HG02884 (cell line): ENCODE results near the gene DDB1.
"Not testable (repeated sequence)": the region's sequence is repeated elsewhere in the genome, so short reads cannot be mapped to it uniquely, and the experiment has no call there.

Source experiments
- ATAC-seq: cut with Tn5 transposase; IDR thresholded peaks from one replicate; pipeline ENCODE4 v1.9.1; 2021; ENCODE audit warnings: mild to moderate bottlenecking, moderate library complexity; ENCODE audit not compliant: unreplicated experiment

Gene DDB1

DNA sequence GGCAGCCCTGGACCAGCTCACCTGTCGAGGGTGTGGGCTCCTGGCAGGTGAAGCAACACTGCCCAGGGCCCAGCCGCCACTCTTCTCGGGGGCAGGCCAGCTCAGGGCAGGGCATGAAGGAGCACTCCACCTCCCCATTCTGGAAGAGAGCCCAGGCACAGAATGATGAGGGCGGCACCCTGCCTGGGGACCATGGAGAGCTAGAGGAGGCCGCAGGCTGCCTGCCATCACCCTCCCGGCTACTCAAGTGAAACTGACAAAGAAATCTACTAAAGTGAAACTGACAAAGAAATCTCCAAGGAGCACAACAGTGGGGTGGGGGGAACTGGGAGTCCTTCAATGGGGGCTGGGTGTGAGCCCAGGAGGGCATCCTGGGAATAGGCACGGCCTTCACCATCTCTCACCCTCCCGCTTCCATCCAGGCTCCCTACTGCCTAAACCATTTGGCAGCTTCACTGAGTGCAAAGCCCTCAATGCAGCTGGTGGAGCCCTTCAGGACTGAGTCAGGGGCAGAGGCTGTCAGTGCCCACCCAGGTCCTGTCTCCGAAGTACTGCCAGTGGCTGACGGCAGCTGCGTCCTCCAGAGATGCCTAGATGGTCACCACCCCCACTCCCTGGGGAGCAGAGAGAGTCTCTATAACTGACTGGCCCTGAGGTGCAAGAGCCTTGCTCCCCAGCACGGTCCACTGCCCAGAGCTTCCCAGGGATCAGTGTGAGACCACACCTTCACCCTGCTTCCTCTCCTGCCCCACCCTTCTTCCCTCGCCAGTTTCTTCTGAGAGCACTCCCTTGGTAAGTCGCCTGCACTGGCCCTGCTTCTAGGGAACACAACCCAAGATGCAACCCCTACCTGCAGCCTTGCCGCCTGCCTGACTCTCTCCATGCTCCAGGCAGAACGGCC lies 59.5 kb downstream of the DDB1 start:
- no peak for ATAC-seq

GRCh38 chr11:61272731-61273130 lies 60.2 kb downstream of the DDB1 start:
- ATAC-seq, result no peak

DNA sequence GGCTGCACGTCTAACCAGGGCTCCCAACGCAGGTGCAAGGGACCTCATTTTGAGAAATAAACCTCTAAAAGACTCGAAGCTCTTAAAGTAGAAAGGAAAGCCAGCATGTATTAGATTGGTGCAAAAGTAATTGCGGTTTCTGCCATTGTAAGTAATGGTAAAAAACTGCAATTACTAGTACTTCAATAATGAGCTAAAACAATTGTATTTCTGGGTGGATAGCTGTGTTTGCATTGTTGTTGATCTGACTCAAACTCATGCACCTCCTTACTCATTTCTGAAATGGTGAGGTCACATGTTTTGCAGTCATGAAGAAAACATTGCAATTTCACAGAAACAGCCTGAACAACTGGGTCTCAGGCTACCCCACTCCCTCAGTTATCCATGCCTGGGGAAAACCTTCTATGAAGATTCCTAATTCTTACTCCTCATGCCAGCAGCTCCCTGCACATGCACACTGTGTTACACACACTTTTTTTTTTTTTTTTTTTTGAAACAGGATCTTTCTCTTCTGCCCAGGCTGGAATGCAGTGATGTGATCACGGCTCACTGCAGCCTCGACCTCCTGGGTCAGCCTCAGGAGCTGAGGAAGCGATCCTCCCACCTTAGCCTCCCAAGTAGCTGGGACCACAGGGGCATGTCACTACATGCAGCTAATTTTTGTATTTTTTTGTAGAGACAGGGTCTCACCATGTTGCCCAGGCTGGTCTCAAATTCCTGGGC lies 62.4 kb downstream of the DDB1 start:
- ATAC-seq, result no peak

- ATAC-seq, result no peak
Measured at GRCh38 chr11:61268588-61269250, 64.2 kb downstream of the DDB1 start.

GRCh38 chr11:61267437-61267841 lies 65.5 kb downstream of the DDB1 start:
- no peak for ATAC-seq

DNA sequence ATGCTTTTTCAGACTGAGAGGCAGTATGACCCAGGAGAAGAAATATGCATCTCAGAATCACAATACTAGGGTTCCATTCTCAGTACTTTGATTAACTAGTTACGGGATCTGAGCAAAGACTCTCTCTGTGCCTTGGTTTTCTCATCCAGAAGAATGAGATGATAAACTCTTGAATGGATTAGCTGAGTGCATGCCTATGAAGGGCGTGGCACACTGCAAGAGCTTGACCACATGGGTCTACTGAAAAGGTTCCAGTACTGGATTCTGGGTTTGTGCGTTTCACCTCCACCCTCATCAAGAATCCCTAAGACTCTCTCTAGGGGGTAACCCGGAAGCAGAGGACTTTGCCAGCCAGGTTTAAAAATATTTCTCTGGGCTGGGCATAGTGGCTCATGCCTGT lies 66.3 kb downstream of the DDB1 start:
- ATAC-seq, result no peak

DNA sequence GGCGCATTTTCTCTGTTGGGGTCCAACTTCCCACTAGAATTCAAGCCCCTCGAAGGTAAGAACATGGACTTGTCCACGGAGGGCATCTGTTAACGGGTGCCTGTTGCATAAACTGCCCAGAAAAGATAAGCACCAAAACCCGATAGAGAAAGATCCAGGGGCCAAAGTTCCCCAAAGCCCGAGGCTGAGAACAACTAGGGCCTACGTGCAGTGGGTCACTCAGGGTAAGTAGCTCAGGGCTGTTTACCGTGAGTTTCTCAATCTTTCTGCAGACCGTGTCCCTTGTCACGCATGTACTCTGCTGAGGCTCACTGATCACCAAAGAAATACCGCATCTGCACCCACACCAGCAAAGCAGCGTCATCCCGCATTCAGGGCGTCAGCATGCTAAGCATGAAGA lies 67.5 kb downstream of the DDB1 start:
- no peak for ATAC-seq

GRCh38 chr11:61264795-61265194 lies 68.1 kb downstream of the DDB1 start:
- no peak for ATAC-seq

DNA sequence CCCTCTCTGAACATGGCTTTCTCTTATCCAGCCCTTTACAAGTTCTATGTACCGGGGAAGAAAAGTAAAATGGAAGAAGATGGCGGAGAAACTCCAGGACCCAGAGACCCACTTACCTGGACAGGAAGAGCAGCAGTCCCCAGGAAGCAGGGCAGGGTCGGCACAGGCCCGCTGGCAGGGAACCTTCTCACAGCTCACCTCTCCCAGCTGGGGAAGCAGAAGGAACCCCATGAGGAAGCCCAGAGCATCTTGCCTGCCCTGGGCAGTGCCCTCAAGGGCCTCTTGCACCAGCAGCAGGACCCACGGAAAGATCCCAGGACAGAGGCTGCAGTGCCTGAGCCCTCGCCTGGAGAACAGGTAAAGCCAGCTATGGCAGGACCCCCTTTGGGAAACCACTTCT lies 68.5 kb downstream of the DDB1 start:
- no peak for ATAC-seq

DNA sequence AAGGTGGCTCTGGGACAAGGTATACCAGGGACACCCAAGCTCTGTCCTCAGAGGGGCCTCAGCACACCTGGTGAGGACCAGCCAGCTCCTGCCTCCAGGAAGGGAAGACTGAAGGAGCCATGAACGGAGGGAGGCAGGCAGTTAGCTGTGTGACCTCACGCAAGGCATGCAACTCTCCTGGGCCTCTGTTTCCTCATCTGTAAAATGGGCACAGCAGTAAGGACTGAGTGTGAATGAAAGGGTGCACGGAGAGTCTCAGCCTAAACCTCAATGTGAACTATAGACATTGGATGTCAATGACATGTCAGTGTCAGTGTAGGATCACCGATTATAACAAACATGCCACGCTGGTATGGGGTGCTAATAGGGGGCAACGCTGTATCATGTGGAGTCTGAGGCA lies 73.5 kb downstream of the DDB1 start:
- ATAC-seq, result no peak

DNA sequence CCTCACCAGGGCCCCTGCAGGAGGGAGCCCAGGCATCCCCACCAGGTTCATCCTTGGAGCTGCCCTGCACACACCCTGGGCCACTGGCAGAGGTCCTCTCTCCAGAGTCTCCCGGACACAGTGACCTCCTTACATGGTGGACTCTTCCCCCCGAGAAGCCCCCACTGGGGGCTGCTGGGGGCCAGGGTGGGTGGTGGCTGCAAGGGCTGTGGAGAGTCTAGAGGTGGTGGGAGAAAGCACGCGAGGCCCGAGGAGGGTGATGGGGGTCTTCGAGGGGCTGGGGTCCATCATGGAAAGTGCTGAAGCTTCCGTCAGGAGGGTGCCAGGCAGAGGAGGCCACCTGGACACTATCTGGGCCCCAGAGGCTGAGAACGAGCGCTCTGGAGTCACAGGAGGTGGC lies 74.4 kb downstream of the DDB1 start:
- ATAC-seq, result no peak

DNA sequence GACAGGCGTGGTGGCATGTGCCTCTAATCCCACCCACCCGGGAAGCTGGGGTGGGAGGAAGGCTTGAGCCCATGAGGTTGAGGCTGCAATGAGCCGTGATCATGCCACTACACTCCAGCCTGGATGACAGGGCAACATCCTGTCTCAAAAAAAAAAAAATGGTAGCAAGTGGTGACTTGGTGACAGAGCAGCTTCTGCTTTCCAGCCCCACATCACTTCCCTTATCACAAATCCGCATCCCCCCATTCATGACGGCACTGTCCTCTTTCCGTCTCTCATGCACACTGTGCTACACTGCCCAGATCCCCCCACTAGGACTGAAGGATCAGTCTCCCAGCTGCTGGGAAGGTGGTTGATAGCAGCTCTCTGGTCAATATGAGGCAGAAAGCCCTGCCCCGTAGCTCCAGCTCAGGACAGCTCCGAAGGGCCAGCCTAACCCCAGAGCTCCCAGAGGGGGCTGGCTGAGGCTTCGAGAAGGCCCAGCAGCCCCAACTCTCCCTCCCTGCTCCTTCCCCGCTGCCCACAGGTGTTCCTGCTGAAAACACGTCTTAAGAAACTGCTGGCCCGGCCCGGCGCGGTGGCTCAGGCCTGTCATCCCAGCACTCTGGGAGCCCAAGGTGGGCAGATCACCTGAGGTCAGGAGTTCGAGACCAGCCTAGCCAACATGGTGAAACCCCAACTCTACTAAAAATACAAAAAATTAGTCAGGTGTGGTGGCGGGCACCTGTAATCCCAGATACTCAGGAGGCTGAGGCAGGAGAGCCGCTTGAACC lies 76.0 kb downstream of the DDB1 start:
- no peak for ATAC-seq

- ATAC-seq, result no peak
Measured at GRCh38 chr11:61254403-61255025, 78.4 kb downstream of the DDB1 start.

DNA sequence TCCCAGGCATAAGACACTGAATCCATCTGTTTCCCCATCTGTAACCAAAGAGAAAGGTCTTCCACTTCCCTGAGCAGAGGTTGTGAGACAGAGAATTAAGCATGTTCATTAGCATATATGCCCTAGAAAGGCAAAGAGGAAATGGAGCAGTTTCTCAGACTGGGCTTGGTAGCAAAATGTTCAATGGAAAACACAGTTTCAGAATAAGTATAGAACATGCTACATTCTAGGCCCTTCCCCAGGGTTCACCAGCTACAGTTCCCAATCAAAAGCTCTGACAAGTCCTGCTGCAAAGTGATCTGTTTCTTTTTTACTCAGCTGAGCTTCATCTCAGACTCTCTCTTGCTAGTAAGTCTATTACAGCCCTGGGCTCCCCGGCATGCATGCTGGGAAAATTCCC lies 80.6 kb downstream of the DDB1 start:
- ATAC-seq, result not testable (repeated sequence)

DNA sequence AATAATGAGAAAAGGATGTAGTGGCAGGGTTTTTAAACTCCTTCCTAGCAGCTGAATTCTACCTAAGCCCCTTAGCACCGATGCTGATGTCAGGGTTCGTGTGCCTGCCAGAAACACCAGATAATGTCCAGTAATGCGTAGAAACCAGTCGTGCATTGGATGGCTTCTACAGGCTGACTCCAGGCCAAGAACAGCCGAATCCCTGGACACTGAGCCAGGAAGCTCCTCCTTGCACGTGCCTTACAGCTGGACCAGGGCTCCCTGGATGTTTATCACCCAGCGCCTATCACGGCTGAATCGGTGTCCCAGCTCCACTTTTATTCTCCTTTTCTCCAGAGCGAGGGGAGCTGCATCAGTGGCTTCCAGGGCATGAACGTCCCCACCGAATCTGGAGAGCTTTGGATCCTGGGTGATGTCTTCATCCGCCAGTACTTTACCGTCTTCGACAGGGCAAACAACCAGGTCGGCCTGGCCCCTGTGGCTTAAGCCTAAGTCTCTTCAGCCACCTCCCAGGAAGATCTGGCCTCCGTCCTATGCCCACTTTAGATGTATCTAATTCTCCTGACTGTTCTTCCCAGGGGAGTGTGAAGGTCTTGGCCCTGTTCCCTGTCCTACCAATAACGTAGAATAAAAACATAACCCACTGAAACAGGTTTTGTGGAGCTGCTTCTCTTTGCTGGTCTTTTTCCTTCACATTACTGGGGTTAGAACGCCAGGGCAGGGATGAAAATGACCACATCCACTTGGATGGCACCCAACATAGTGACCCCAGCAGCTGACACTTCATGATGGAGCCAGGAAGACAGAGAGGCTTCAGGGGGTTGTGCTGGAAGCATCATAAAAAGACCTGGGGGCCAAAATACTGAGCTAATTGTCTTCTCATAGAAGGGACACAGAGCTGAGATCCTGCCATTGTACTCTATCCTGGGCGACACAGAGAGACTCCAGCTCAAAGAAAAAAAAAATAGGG lies 81.8 kb downstream of the DDB1 start:
- ATAC-seq, result not testable (repeated sequence)
